Measurements from ENCODE around the gene TMEM45B.
"Not testable (repeated sequence)": the region's sequence is repeated elsewhere in the genome, so short reads cannot be mapped to it uniquely, and the experiment has no call there.

Gene TMEM45B

GRCh38 chr11:129815596-129816461, at the start of gene TMEM45B:
TSS of gene TMEM45B (plus strand) at chr11:129815848. CDS start at chr11:129852483, 36,635 bp downstream.
- no peak for DNase-seq (ENCODE audit: low read depth)

GRCh38 chr11:129766898-129767604, 48.6 kb upstream of the TMEM45B start:
- DNase-seq (ENCODE audit: low read depth), result no peak

- DNase-seq (ENCODE audit: low read depth), result no peak
These were observed 47.8 kb upstream of the TMEM45B start for GRCh38 chr11:129767827-129768226.

GRCh38 chr11:129768356-129768755, 47.3 kb upstream of the TMEM45B start:
- no peak for DNase-seq (ENCODE audit: low read depth)

GRCh38 chr11:129769059-129769458, 46.6 kb upstream of the TMEM45B start:
- DNase-seq (ENCODE audit: low read depth), result no peak

GRCh38 chr11:129770993-129771392, 44.7 kb upstream of the TMEM45B start:
- DNase-seq (ENCODE audit: low read depth), result no peak

GRCh38 chr11:129771456-129771855, 44.2 kb upstream of the TMEM45B start:
- DNase-seq (ENCODE audit: low read depth), result not testable (repeated sequence)

- no peak for DNase-seq (ENCODE audit: low read depth)
These were observed 36.8 kb upstream of the TMEM45B start for GRCh38 chr11:129778877-129779276.

- no peak for DNase-seq (ENCODE audit: low read depth)
These were observed 36.3 kb upstream of the TMEM45B start for GRCh38 chr11:129779342-129779741.

- DNase-seq (ENCODE audit: low read depth), result no peak
These were observed 30.1 kb upstream of the TMEM45B start for GRCh38 chr11:129785383-129786111.

GRCh38 chr11:129786112-129786416, 29.6 kb upstream of the TMEM45B start:
- not testable (repeated sequence) for DNase-seq (ENCODE audit: low read depth)

- DNase-seq (ENCODE audit: low read depth), result no peak
These were observed 28.0 kb upstream of the TMEM45B start for GRCh38 chr11:129787532-129788155.

GRCh38 chr11:129788278-129788677, 27.4 kb upstream of the TMEM45B start:
- no peak for DNase-seq (ENCODE audit: low read depth)

- DNase-seq (ENCODE audit: low read depth), result no peak
These were observed 25.5 kb upstream of the TMEM45B start for GRCh38 chr11:129790106-129790505.

GRCh38 chr11:129791515-129791914, 24.1 kb upstream of the TMEM45B start:
- no peak for DNase-seq (ENCODE audit: low read depth)

GRCh38 chr11:129792663-129793062, 23.0 kb upstream of the TMEM45B start:
- DNase-seq (ENCODE audit: low read depth), result no peak

- no peak for DNase-seq (ENCODE audit: low read depth)
These were observed 20.6 kb upstream of the TMEM45B start for GRCh38 chr11:129795089-129795488.

- DNase-seq (ENCODE audit: low read depth), result no peak
These were observed 17.4 kb upstream of the TMEM45B start for GRCh38 chr11:129798212-129798611.

GRCh38 chr11:129800162-129800561, 15.5 kb upstream of the TMEM45B start:
- DNase-seq (ENCODE audit: low read depth), result not testable (repeated sequence)

- no peak for DNase-seq (ENCODE audit: low read depth)
These were observed 15.0 kb upstream of the TMEM45B start for GRCh38 chr11:129800655-129801054.

GRCh38 chr11:129803533-129803932, 12.1 kb upstream of the TMEM45B start:
- no peak for DNase-seq (ENCODE audit: low read depth)

GRCh38 chr11:129804012-129804411, 11.6 kb upstream of the TMEM45B start:
- no peak for DNase-seq (ENCODE audit: low read depth)

Data from T-helper 22 cell (primary cell).